CD4-positive, alpha-beta T cell treated with Interferon alpha-2 for 1 hour (primary cell): ENCODE results near the gene GDAP1L1.
"Not testable (repeated sequence)": the region's sequence is repeated elsewhere in the genome, so short reads cannot be mapped to it uniquely, and the experiment has no call there.

ENCODE experiments used
- DNase-seq, 2 donors: peaks; one replicate each; pipeline ENCODE4 v3.0.0-alpha.2; 2020 to 2022

GDAP1L1 gene

DNA sequence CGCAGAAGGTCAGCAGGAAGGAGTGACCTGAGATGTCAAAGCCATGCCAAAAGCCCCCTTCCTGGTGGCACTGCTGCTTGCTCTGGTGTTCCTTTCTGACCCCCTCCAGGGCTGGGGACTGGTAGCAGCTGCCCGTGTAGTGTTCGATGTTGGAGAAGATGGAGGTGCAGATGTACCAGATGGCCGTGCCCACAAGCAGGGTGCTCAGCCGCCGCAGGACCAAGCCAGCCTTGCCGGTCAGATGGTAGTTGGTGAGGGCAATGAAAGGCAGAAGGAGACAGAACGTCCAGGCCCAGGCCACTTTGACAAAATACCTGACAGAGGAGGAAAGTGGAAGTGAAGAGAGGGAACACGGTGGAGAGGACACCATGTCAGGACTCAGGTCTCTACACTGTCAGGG lies 59.8 kb downstream of the GDAP1L1 start:
- no peak for DNase-seq

DNA sequence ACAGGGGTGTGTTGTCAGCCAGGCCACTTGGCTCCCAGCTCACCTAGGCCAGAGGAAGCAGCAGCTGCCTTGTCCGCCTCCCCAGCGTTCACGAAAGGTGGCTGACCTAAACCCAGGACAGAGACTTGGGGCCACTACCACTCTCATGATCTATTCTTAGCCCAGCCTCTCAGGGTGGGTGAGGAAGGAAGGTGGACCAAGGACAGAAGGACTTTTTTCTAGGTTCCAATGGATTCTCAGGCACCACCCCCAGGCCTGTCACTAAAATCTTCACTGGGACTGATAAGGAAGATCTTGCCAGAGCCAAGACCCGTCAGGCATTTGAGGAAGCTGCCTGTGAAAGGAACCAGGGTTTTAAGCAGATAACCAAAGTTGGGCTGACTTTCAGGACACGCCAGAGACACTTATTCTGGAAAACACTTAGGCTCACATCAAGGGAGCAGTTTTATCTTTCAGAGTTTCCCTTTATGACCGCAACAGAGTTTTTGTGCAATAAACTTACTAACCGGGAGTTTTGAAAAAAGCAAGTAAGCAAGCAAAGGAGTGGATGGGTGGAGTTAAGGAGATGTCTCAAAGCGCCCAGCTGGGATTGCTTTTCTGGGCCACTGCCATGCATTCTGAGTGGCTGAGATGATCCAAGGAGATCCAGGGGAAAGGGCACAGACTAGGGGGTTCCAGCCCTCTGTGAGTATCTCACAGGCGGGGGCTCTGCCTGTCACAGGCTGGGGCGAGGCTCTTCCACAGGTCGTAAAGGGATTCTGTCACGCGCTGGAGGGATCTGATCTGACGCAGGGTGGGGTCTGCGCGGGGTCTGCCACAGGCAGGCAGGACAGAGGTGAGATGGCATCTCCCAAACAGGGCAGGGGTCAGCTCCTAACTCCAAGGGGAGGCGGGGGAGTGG lies 62.9 kb downstream of the GDAP1L1 start:
- no peak for DNase-seq

- DNase-seq, result peak; percentile 98
Measured at GRCh38 chr20:44310664-44311639, 63.8 kb downstream of the GDAP1L1 start, which contains the start of gene FITM2. TSS of gene FITM2 (minus strand) at chr20:44311202. CDS start at chr20:44311148, 54 bp downstream.

DNA sequence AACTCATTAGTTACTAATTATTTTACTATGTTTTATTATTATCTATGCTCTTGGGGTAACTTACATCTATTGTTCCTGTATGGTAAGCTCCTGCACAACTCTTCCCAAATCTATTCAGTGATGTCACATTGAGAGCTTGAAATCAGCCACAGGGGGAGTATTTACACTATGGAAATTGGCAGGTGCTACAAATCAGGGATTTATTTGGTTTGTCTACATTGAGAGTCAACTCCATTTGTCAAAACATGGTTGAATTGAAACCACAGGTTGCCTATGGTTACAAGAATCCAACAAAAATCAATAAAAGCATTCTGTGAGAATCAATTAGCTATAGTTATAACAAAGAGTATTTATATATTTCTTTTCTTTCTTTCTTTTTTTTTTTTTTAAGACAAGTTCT lies 67.8 kb downstream of the GDAP1L1 start:
- no peak for DNase-seq

GRCh38 chr20:44319839-44320422 lies 72.8 kb downstream of the GDAP1L1 start:
- no peak for DNase-seq

GRCh38 chr20:44324343-44324742 lies 77.2 kb downstream of the GDAP1L1 start:
- DNase-seq, result no peak

- DNase-seq, result no peak
Measured at GRCh38 chr20:44326391-44327159, 79.5 kb downstream of the GDAP1L1 start.

- DNase-seq, result not testable (repeated sequence)
Measured at GRCh38 chr20:44327748-44328147, 80.6 kb downstream of the GDAP1L1 start.

DNA sequence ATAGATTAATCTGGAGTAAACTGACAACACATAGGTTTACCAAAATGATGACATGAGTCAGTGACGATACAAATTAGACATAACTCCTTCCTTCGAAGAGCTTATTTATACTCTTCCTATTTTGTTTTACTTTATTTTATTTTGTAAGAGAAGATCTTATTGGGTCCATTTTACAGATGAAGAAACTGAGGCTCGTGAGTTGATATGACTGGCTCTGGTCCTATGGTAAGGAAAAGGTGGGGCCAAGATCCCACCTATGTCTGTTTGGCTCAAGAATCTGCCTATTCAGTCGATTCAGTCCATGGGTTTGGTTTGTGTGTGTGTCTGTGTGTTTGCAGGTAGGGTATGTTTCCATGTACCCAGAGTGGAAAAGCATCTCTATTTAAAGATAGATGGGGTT lies 81.3 kb downstream of the GDAP1L1 start:
- no peak for DNase-seq
